Measurements from ENCODE around the gene GLS. TPM values are rescaled to one million over a fixed set of nuclear protein-coding genes. Genes with fewer than 3 reads are reported as not detected.
A peak's percentile ranks its signal among the peaks of the same experiment; 100 is the strongest.
"Not testable (repeated sequence)": the region's sequence is repeated elsewhere in the genome, so short reads cannot be mapped to it uniquely, and the experiment has no call there.

Gene GLS
- total RNA-seq, 2 donors from 2014 or later: 86.0 to 102 TPM

GRCh38 chr2:190846746-190847145, 33.9 kb upstream of the GLS start:
- intact Hi-C loops (cut with DNase I): no loop called here
- no peak for DNase-seq
- Histone ChIP-seq H3K4me3 (no peak overlapping the region), H3K27ac (no peak overlapping the region), H3K36me3 (replicated peaks in 1 of 2; ENCODE audit: insufficient read depth in 1 of 2, low read depth in 2 of 2) (no peaks in the 10 kb centered on the region), H3K9me3 (no peaks in the 10 kb centered on the region), H3K4me1 (peaks cover 14% of the 10 kb centered on the region), H3K27me3 (no peaks in the 10 kb centered on the region)
- WGBS, 2 donors: 18 to 21% methylated on average over 7 of the region's 7 CpGs
- no peak for TF ChIP-seq POLR2A (IDR thresholded peaks at IDR 0.05)
- ATAC-seq: no peak

- H3K36me3 ChIP-seq (replicated peaks in 1 of 2; ENCODE audit: insufficient read depth in 1 of 2, low read depth in 2 of 2): no peaks in the 10 kb centered on the region
- peaks cover 14% of the 10 kb centered on the region for H3K4me1 ChIP-seq
- no peak overlapping the region for H3K27ac ChIP-seq
- TF ChIP-seq POLR2A (IDR thresholded peaks at IDR 0.05) (no peak), CTCF (IDR thresholded peaks at IDR 0.05) (no peak)
- H3K4me3 ChIP-seq: no peak overlapping the region
- ATAC-seq (no peak), DNase-seq (no peak)
- H3K27me3 ChIP-seq: no peaks in the 10 kb centered on the region
- H3K9me3 ChIP-seq: no peaks in the 10 kb centered on the region
- 7% methylated on average over 3 of the region's 3 CpGs for WGBS, 2 donors
- intact Hi-C loops (cut with DNase I): no loop called here
Observed at GRCh38 chr2:190847504-190848081, 33.0 kb upstream of the GLS start.

DNA sequence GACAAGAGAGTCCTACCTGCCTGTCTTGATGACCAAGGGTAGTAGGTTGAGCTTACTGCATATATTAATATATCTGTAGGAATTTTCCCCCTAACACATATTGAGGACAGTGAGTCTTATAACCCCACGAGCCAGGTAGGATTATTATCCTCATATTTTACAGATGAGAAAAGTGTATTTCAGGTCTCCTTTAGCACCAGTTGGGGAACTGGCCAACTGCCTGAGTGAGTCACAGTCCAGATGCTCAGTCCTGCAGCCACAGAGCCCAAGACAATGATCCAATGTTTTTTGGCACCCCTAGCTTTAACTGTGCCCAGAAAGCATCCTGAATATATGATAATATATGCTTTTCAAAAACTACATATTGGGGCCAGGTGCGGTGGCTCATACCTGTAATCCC, 30.8 kb upstream of the GLS start:
- Histone ChIP-seq H3K27ac (no peak overlapping the region), H3K9me3 (no peaks in the 10 kb centered on the region), H3K27me3 (no peaks in the 10 kb centered on the region), H3K36me3 (replicated peaks in 1 of 2; ENCODE audit: insufficient read depth in 1 of 2, low read depth in 2 of 2) (no peaks in the 10 kb centered on the region), H3K4me1 (peaks cover 14% of the 10 kb centered on the region), H3K4me3 (no peak overlapping the region)
- DNase-seq (peak in 1 of 4 donors; percentile 16), ATAC-seq (no peak)
- intact Hi-C loops (cut with DNase I): no loop called here
- TF ChIP-seq CTCF (IDR thresholded peaks at IDR 0.05): no peak
- no peak for TF ChIP-seq POLR2A (IDR thresholded peaks at IDR 0.05)
- WGBS, 2 donors: 58 to 75% methylated on average over 2 of the region's 2 CpGs

DNA sequence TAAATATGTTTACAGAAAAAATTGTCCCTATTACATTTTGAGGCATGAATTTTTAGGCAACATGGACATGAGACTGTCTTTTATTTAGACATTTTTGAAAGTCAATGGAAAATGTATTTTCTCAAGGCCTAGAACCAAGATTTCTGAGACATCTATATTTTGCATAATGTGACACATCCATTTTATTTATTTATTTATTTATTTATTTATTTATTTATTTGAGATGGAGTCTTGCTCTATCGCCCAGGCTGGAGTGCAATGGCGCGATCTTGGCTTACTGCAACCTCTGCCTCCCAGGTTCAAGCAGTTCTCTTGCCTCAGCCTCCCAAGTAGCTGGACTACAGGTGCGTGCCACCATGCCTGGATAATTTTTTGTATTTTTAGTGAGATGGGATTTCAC, 27.6 kb upstream of the GLS start:
- 73 to 98% methylated on average over 4 of the region's 4 CpGs for WGBS, 2 donors
- DNase-seq; H3K9me3 ChIP-seq; H3K4me3 ChIP-seq; intact Hi-C loops (cut with DNase I); ATAC-seq; H3K27ac ChIP-seq; H3K4me1 ChIP-seq; H3K36me3 ChIP-seq (replicated peaks in 1 of 2; ENCODE audit: insufficient read depth in 1 of 2, low read depth in 2 of 2); H3K27me3 ChIP-seq: not testable (repeated sequence)

GRCh38 chr2:190853531-190854383, 26.9 kb upstream of the GLS start:
- no peak for TF ChIP-seq CTCF (IDR thresholded peaks at IDR 0.05)
- no peak for TF ChIP-seq POLR2A (IDR thresholded peaks at IDR 0.05)
- no peak overlapping the region for H3K4me3 ChIP-seq
- H3K36me3 ChIP-seq (replicated peaks in 1 of 2; ENCODE audit: insufficient read depth in 1 of 2, low read depth in 2 of 2): no peaks in the 10 kb centered on the region
- no peaks in the 10 kb centered on the region for H3K9me3 ChIP-seq
- no peak overlapping the region for H3K27ac ChIP-seq
- no peak for ATAC-seq
- H3K4me1 ChIP-seq: no peaks in the 10 kb centered on the region
- DNase-seq: no peak
- 21 to 50% methylated on average over 2 of the region's 2 CpGs for WGBS, 2 donors
- intact Hi-C loops (cut with DNase I): no loop called here
- no peaks in the 10 kb centered on the region for H3K27me3 ChIP-seq

Data from body of pancreas (tissue), 4 donors.